ENCODE data around the gene ESYT1. TPM values are rescaled to one million over a fixed set of nuclear protein-coding genes. Genes with fewer than 3 reads are reported as not detected.

Gene ESYT1
- total RNA-seq, 2 experiments from 2014 or later: 225 to 241 TPM

DNA sequence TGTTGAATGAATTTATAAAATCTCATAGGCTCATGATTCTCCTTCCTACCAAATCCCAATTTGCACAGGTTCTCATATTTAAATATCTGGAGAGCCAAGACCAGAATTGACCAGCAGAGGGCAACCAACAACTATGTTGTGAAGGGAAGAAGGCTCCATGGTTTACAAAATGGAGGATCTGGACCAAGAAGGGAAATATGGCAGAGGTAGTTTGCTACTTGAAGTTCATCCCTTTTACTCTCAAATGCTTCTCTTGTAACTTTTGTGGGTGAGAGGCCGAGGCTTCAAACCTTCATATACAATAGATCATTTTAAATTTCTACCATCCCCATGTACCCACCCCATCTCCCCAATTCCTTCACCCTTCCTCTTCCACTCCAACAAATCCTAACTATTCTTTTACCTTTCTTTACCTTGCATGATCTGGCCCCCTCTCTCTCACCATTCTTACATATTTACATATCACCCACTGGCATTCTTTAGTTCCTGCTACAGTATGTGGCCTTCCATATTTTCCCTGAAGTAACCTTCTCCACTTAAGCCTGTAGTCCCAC is 65.0 kb downstream of the ESYT1 start:
- CTCF ChIA-PET: interaction anchor here (0.7 to 6.7 kb wide), 10 partner anchors 12 to 271 kb away, joined by 3 to 151 read pairs (median 6); partner anchors contain the start of genes ANKRD52, ESYT1, RNF41 and ZC3H10
- H3K4me1 Mint-ChIP-seq: peaks cover 27% of the 10 kb centered on the region
- H3K27me3 Mint-ChIP-seq: no peaks in the 10 kb centered on the region
- H3K9me3 Mint-ChIP-seq (ENCODE audit: low read depth): no peaks in the 10 kb centered on the region
- peak overlapping the region; percentile 67 for H3K27ac Mint-ChIP-seq
- DNase-seq (peak; percentile 89), ATAC-seq (no peak)
- H3K36me3 Mint-ChIP-seq: peaks cover 3% of the 10 kb centered on the region
- no peak overlapping the region for H3K4me3 Mint-ChIP-seq

Other genes with a start within 250 kb of the ESYT1 start
- gene PYM1, start 200.4 kb upstream of the ESYT1 start, total RNA-seq: 10 to 100 TPM; 46.7 to 56.4 TPM
- gene DGKA, start 197.1 kb upstream of the ESYT1 start, total RNA-seq: 100 to 1,000 TPM; 301 to 312 TPM
- under 1 TPM; 0.23 to 0.37 TPM for gene PMEL, start 162.2 kb upstream of the ESYT1 start, total RNA-seq
- 100 to 1,000 TPM; 146 to 158 TPM for gene CDK2, start 161.4 kb upstream of the ESYT1 start, total RNA-seq
- 10 to 100 TPM; 46.4 to 55.6 TPM for gene RAB5B, start 154.2 kb upstream of the ESYT1 start, total RNA-seq
- gene SUOX, start 131.0 kb upstream of the ESYT1 start, total RNA-seq: 10 to 100 TPM in 1 of 2 experiments, 1 to 10 TPM in 1; 2.5 to 14.6 TPM
- gene IKZF4, start 107.2 kb upstream of the ESYT1 start, total RNA-seq: 10 to 100 TPM; 15.8 to 44.9 TPM
- gene RPS26, start 86.3 kb upstream of the ESYT1 start, total RNA-seq: 10 to 100 TPM; 27.9 to 42.2 TPM
- 1 to 10 TPM in 1 of 2 experiments, under 1 TPM in 1; 0.94 to 1.8 TPM for gene ERBB3, start 48.1 kb upstream of the ESYT1 start, total RNA-seq
- gene PA2G4, start 23.7 kb upstream of the ESYT1 start, total RNA-seq: 100 to 1,000 TPM; 293 to 364 TPM
- 1,000 to 10,000 TPM; 3,748 to 4,271 TPM for gene RPL41, start 11.6 kb upstream of the ESYT1 start, total RNA-seq
- 10 to 100 TPM; 10.3 to 11.7 TPM for gene ZC3H10, start 10.0 kb upstream of the ESYT1 start, total RNA-seq
- gene MYL6B, start 24.3 kb downstream of the ESYT1 start, total RNA-seq: 10 to 100 TPM; 67.6 to 85.2 TPM
- 1,000 to 10,000 TPM; 1,307 to 1,412 TPM for gene MYL6, start 30.1 kb downstream of the ESYT1 start, total RNA-seq
- 100 to 1,000 TPM; 147 to 150 TPM for gene SMARCC2, start 61.2 kb downstream of the ESYT1 start, total RNA-seq
- gene RNF41, start 93.7 kb downstream of the ESYT1 start, total RNA-seq: 10 to 100 TPM; 28.2 to 34.2 TPM
- 10 to 100 TPM; 62.8 to 80.6 TPM for gene NABP2, start 96.1 kb downstream of the ESYT1 start, total RNA-seq
- gene SLC39A5, start 101.8 kb downstream of the ESYT1 start, total RNA-seq: under 1 TPM; 0.87 to 0.96 TPM
- gene ANKRD52, start 130.1 kb downstream of the ESYT1 start, total RNA-seq: 10 to 100 TPM; 66.9 to 68.3 TPM
- 10 to 100 TPM; 16.0 to 17.4 TPM for gene COQ10A, start 138.7 kb downstream of the ESYT1 start, total RNA-seq
- 100 to 1,000 TPM; 174 to 242 TPM for gene CS, start 172.1 kb downstream of the ESYT1 start, total RNA-seq
- gene CNPY2, start 187.7 kb downstream of the ESYT1 start, total RNA-seq: 100 to 1,000 TPM; 110 to 161 TPM
- gene PAN2, start 205.7 kb downstream of the ESYT1 start, total RNA-seq: 10 to 100 TPM; 48.7 to 72.5 TPM
- gene IL23A, start 210.6 kb downstream of the ESYT1 start, total RNA-seq: 10 to 100 TPM in 1 of 2 experiments, 1 to 10 TPM in 1; 2.9 to 12.4 TPM
- gene STAT2, start 231.8 kb downstream of the ESYT1 start, total RNA-seq: 100 to 1,000 TPM; 178 to 308 TPM
- gene APOF, start 234.6 kb downstream of the ESYT1 start, total RNA-seq: not detected

Measured in activated CD8-positive, alpha-beta memory T cell treated with anti-CD3 and anti-CD28 coated beads, Interleukin-2, amount 10 ng/mL, durations not matched to agents 7 days and 5 days (primary cell).